Naive thymus-derived CD4-positive, alpha-beta T cell (primary cell): ENCODE measurements around the gene GAD1. TPM values are rescaled to one million over a fixed set of nuclear protein-coding genes. Genes with fewer than 3 reads are reported as not detected.

ENCODE experiments used
- ATAC-seq: fragments of 150-1000 bp; cut with Tn5 transposase; 2 replicates; pipeline ENCODE4 v1.10.0; 2021; ENCODE audit warnings: mild to moderate bottlenecking, moderate library complexity
- CTCF ChIA-PET: fragments of 350-600 bp; sonication (Branson Sonifier 250); formaldehyde crosslinking; loops from one replicate; lab custom pipeline; 2021; ENCODE audit warnings: antibody characterized with exemption; lab: Charles Lee
- POLR2A ChIA-PET: fragments of 350-600 bp; sonication (Branson Sonifier 250); formaldehyde crosslinking; loops from one replicate; lab custom pipeline; 2021; ENCODE audit warnings: antibody characterized with exemption, inconsistent platforms; lab: Charles Lee
- DNase-seq, 9 donors: peaks; one replicate each; pipeline versions ENCODE4 v3.0.0 to v3.0.0-alpha.2; 2020 to 2022; ENCODE audit warnings: mixed read lengths in 1 of 9
- H3K27ac ChIP-seq: one replicate; pipeline ENCODE4 v1.7.0; 2013; ENCODE audit warnings: mild to moderate bottlenecking, low read depth, low read length, moderate library complexity
- H3K27me3 ChIP-seq, 2 donors: one replicate each; pipeline ENCODE4 v1.7.0; 2013; ENCODE audit warnings: low read length in 2 of 2, mild to moderate bottlenecking in 2 of 2, moderate library complexity in 2 of 2; ENCODE audit not compliant: control insufficient read depth in 2 of 2, insufficient read depth in 2 of 2
- H3K36me3 ChIP-seq, 3 experiments: 1 replicate in 2 of 3; 2 replicates in 1 of 3; pipeline ENCODE4 v1.7.0; 2013; ENCODE audit warnings: low read length in 3 of 3, mild to moderate bottlenecking in 3 of 3, moderate library complexity in 1 of 3; ENCODE audit not compliant: insufficient read depth in 3 of 3, control insufficient read depth in 2 of 3
- H3K4me1 ChIP-seq, 2 donors: one replicate each; pipeline ENCODE4 v1.7.0; 2013; ENCODE audit warnings: low read length in 2 of 2, mild to moderate bottlenecking in 2 of 2, moderate library complexity in 1 of 2; ENCODE audit not compliant: control insufficient read depth in 2 of 2, insufficient read depth in 2 of 2
- H3K4me3 ChIP-seq: 2 replicates; pipeline ENCODE4 v1.7.0; 2013; ENCODE audit warnings: mild to moderate bottlenecking, low read length
- H3K9me3 ChIP-seq, 3 experiments: 1 replicate in 2 of 3; 2 replicates in 1 of 3; pipeline ENCODE4 v1.7.0; 2013; ENCODE audit warnings: low read length in 3 of 3; ENCODE audit not compliant: control insufficient read depth in 2 of 3
- H3K27ac Mint-ChIP-seq, 9 donors: one replicate each; pipeline ENCODE4 v1.8.0; 2020 to 2022; ENCODE audit warnings: mixed read lengths in 9 of 9, mild to moderate bottlenecking in 8 of 9, moderate library complexity in 5 of 9, inconsistent platforms in 2 of 9
- H3K27me3 Mint-ChIP-seq, 5 donors: one replicate each; pipeline ENCODE4 v1.8.0; 2021 to 2022; ENCODE audit warnings: mixed read lengths in 5 of 5, mild to moderate bottlenecking in 1 of 5
- H3K36me3 Mint-ChIP-seq, 5 donors: one replicate each; pipeline ENCODE4 v1.8.0; 2020 to 2022; ENCODE audit warnings: mixed read lengths in 5 of 5, mild to moderate bottlenecking in 3 of 5, inconsistent platforms in 1 of 5
- H3K4me1 Mint-ChIP-seq, 7 donors: one replicate each; pipeline ENCODE4 v1.8.0; 2020 to 2022; ENCODE audit warnings: mixed read lengths in 7 of 7, mild to moderate bottlenecking in 3 of 7, inconsistent platforms in 1 of 7
- H3K4me3 Mint-ChIP-seq, 10 donors: one replicate each; pipeline ENCODE4 v1.8.0; 2020 to 2022; ENCODE audit warnings: mild to moderate bottlenecking in 10 of 10, mixed read lengths in 10 of 10, moderate library complexity in 6 of 10, inconsistent platforms in 2 of 10
- H3K9me3 Mint-ChIP-seq, 11 donors: one replicate each; pipeline ENCODE4 v1.8.0; 2020 to 2022; ENCODE audit warnings: mixed read lengths in 11 of 11, mild to moderate bottlenecking in 4 of 11, inconsistent platforms in 1 of 11, moderate library complexity in 1 of 11
- intact Hi-C, 2 donors: fragments of 100-400 bp; cut with micrococcal nuclease; formaldehyde crosslinking; loops; one replicate each; pipeline ENCODE4 v1.15.1; 2023
- polyA plus RNA-seq, 2 donors: library from polyadenylated mRNA; unstranded; fragments of 300-500 nt; fragmentation: Illumina TruSeq; gene quantifications; one replicate each; pipeline ENCODE4 v1.2.3, GENCODE V29; 2021
- total RNA-seq, 6 experiments: library from RNA in 5 of 6; stranded (reverse) in 5 of 6; gene quantifications; 1 replicate in 5 of 6; 2 replicates in 1 of 6; pipeline ENCODE4 v1.2.3 and lab custom pipeline; 2021 to 2026

Gene GAD1
- total and polyA plus RNA-seq, 7 experiments from 2014 or later: 3.6 TPM; not detected in 6

- no peaks in the 10 kb centered on the region for H3K36me3 ChIP-seq
- DNase-seq (no peak), ATAC-seq (no peak)
- CTCF ChIA-PET: interaction anchor here (1.7 kb wide), 1 partner anchor 10 kb away, joined by 8 read pairs; no protein-coding TSS in a partner anchor
- H3K27ac ChIP-seq: no peak overlapping the region
- Mint-ChIP-seq H3K9me3 (peaks cover 0 to 3% (median 0%) of the 10 kb centered on the region in 11 donors), H3K4me3 (no peak overlapping the region), H3K27ac (no peak overlapping the region), H3K36me3 (no peaks in the 10 kb centered on the region), H3K27me3 (peaks cover 0 to 36% (median 11%) of the 10 kb centered on the region in 5 donors), H3K4me1 (peaks cover 0 to 12% (median 9%) of the 10 kb centered on the region in 7 donors)
- H3K27me3 ChIP-seq: no peaks in the 10 kb centered on the region
- intact Hi-C loops: no loop called here
- H3K4me1 ChIP-seq: peaks cover 0 to 3% of the 10 kb centered on the region in 2 donors
- POLR2A ChIA-PET: interaction anchor here (0.8 kb wide), 1 partner anchor 10 kb away, joined by 3 read pairs; no protein-coding TSS in a partner anchor
- H3K9me3 ChIP-seq: no peaks in the 10 kb centered on the region
- H3K4me3 ChIP-seq: no peak overlapping the region
Measured at GRCh38 chr2:170882758-170883157, 66.1 kb downstream of the GAD1 start.

DNA sequence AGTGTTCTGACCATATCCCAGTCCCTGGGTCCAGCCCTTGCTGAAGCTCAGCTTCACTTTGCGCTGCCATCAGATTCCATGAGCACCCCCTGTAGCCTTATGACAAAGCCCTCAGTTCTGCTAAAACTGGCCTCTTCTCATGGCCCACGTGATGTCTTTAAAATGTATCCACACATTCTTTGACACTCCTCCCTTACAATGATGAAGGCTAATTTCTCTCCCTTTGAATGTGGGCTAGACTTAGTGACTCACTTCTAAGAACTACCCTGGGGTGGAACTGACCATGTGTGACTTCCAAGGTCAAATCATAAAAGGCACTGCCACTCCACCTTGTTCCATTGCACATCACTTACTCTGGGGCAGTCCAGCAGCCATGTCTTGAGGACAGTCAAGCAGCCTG lies 67.0 kb downstream of the GAD1 start:
- Mint-ChIP-seq H3K27ac (no peak overlapping the region), H3K27me3 (peaks cover 0 to 44% (median 11%) of the 10 kb centered on the region in 5 donors), H3K4me3 (no peak overlapping the region), H3K4me1 (peaks cover 0 to 3% (median under 1%) of the 10 kb centered on the region in 7 donors), H3K36me3 (no peaks in the 10 kb centered on the region), H3K9me3 (peaks cover 0 to 3% (median 0%) of the 10 kb centered on the region in 11 donors)
- Histone ChIP-seq H3K36me3 (no peaks in the 10 kb centered on the region), H3K27me3 (no peaks in the 10 kb centered on the region), H3K9me3 (no peaks in the 10 kb centered on the region), H3K4me3 (no peak overlapping the region), H3K4me1 (no peaks in the 10 kb centered on the region), H3K27ac (no peak overlapping the region)
- ATAC-seq (no peak), DNase-seq (no peak)
- intact Hi-C loops: no loop called here
- ChIA-PET POLR2A (no interaction called here), CTCF (no interaction called here)

- no peaks in the 10 kb centered on the region for H3K27me3 ChIP-seq
- Mint-ChIP-seq H3K4me1 (peaks cover 0 to 1% (median 0%) of the 10 kb centered on the region in 7 donors), H3K27ac (no peak overlapping the region), H3K36me3 (no peaks in the 10 kb centered on the region), H3K9me3 (peaks cover 0 to 3% (median 0%) of the 10 kb centered on the region in 11 donors), H3K27me3 (peaks cover 0 to 44% (median 11%) of the 10 kb centered on the region in 5 donors), H3K4me3 (no peak overlapping the region)
- no peaks in the 10 kb centered on the region for H3K9me3 ChIP-seq
- no peaks in the 10 kb centered on the region for H3K36me3 ChIP-seq
- H3K4me3 ChIP-seq: no peak overlapping the region
- H3K4me1 ChIP-seq: no peaks in the 10 kb centered on the region
- intact Hi-C loops: no loop called here
- ATAC-seq (no peak), DNase-seq (no peak)
- ChIA-PET POLR2A (no interaction called here), CTCF (interaction anchor here (0.6 to 1.1 kb wide), 3 partner anchors 9 to 14 kb away, joined by 3 to 4 read pairs (median 3); no protein-coding TSS in a partner anchor)
- H3K27ac ChIP-seq: no peak overlapping the region
Measured at GRCh38 chr2:170885130-170885791, 68.6 kb downstream of the GAD1 start.

DNA sequence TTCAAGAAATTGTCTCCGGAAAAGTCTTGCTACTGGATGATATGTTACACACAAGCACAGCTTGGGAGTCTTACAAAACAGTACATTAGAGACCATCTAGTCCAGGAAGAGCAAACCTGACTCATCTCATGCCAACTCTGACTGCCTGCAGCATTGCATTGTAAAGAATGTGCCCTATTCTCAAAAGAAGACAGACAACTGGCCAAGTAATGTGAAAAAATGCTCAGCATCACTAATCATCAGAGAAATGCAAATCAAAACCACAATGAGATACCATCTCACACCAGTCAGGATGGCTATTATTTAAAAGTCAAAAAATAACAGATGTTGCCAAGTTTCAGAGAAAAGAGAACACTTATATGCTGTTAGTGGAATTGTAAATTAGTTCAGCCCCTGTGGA lies 69.7 kb downstream of the GAD1 start:
- Histone ChIP-seq H3K4me3 (no peak overlapping the region), H3K4me1 (no peaks in the 10 kb centered on the region), H3K36me3 (no peaks in the 10 kb centered on the region), H3K27me3 (no peaks in the 10 kb centered on the region), H3K9me3 (no peaks in the 10 kb centered on the region), H3K27ac (no peak overlapping the region)
- peaks cover 0 to 45% (median 11%) of the 10 kb centered on the region in 5 donors for H3K27me3 Mint-ChIP-seq
- no peaks in the 10 kb centered on the region for H3K36me3 Mint-ChIP-seq
- H3K27ac Mint-ChIP-seq: no peak overlapping the region
- H3K9me3 Mint-ChIP-seq: peaks cover 0 to 3% (median 0%) of the 10 kb centered on the region in 11 donors
- ChIA-PET CTCF (no interaction called here), POLR2A (no interaction called here)
- peaks cover 0 to 1% (median 0%) of the 10 kb centered on the region in 7 donors for H3K4me1 Mint-ChIP-seq
- DNase-seq (no peak), ATAC-seq (no peak)
- intact Hi-C loops: no loop called here
- no peak overlapping the region for H3K4me3 Mint-ChIP-seq

- CTCF ChIA-PET: no interaction called here
- no peak overlapping the region for H3K4me3 ChIP-seq
- H3K27ac ChIP-seq: no peak overlapping the region
- no peaks in the 10 kb centered on the region for H3K36me3 ChIP-seq
- Mint-ChIP-seq H3K9me3 (peaks cover 0 to 3% (median 0%) of the 10 kb centered on the region in 11 donors), H3K27me3 (peaks cover 0 to 35% (median 11%) of the 10 kb centered on the region in 5 donors), H3K4me3 (no peak overlapping the region), H3K36me3 (no peaks in the 10 kb centered on the region), H3K4me1 (peaks cover 0 to 1% (median 0%) of the 10 kb centered on the region in 7 donors), H3K27ac (no peak overlapping the region)
- intact Hi-C loops: no loop called here
- ATAC-seq (no peak), DNase-seq (no peak)
- H3K4me1 ChIP-seq: no peaks in the 10 kb centered on the region
- no peaks in the 10 kb centered on the region for H3K9me3 ChIP-seq
- H3K27me3 ChIP-seq: no peaks in the 10 kb centered on the region
- POLR2A ChIA-PET: no interaction called here
Measured at GRCh38 chr2:170887496-170887895, 70.8 kb downstream of the GAD1 start.

DNA sequence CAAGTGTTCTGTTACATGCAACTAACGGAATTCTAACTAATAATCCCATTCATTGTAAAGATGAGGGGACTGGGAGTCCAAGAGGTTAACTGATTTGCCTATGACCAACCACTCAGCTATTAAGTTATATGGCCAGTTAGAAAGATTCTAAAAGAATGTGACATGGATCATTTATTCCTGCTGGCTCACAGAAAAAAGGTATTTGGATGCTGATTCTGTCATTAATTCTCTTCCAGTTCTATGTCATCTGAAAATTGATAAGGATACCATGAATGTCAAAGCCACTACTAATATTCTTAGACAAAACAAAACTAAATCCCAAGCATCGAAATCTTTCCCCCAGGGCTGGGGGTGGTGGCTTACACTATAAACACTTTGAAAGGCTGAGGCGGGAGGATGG lies 71.2 kb downstream of the GAD1 start:
- Histone ChIP-seq H3K27me3 (no peaks in the 10 kb centered on the region), H3K4me1 (no peaks in the 10 kb centered on the region), H3K27ac (no peak overlapping the region), H3K9me3 (no peaks in the 10 kb centered on the region), H3K4me3 (no peak overlapping the region), H3K36me3 (no peaks in the 10 kb centered on the region)
- H3K4me1 Mint-ChIP-seq: peaks cover 0 to 1% (median 0%) of the 10 kb centered on the region in 7 donors
- H3K27ac Mint-ChIP-seq: no peak overlapping the region
- ATAC-seq (no peak), DNase-seq (no peak)
- intact Hi-C loops: no loop called here
- H3K9me3 Mint-ChIP-seq: peaks cover 0 to 3% (median 0%) of the 10 kb centered on the region in 11 donors
- ChIA-PET CTCF (no interaction called here), POLR2A (no interaction called here)
- peaks cover 0 to 32% (median 11%) of the 10 kb centered on the region in 5 donors for H3K27me3 Mint-ChIP-seq
- H3K36me3 Mint-ChIP-seq: no peaks in the 10 kb centered on the region
- no peak overlapping the region for H3K4me3 Mint-ChIP-seq

DNA sequence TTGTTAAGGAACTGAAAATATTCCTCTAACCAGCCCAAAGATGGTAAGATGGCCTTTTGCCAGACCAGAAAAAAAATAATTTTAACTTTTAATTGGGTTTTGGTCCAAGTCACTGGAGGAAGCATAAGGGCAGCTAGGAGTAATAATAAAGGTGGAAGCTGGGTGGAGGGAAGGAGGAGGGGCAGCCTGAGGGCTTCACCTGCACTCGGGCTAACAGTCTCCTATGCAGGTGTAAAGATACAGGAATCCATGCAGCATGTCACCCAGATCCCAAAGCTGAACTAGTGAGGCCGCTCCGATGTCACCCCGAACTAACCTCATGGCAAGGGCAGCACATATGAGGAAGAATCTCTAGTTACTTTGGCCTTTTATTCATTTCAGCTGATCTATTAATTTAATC lies 75.2 kb downstream of the GAD1 start:
- Histone ChIP-seq H3K4me1 (no peaks in the 10 kb centered on the region), H3K4me3 (no peak overlapping the region), H3K27ac (no peak overlapping the region), H3K9me3 (no peaks in the 10 kb centered on the region), H3K36me3 (no peaks in the 10 kb centered on the region), H3K27me3 (no peaks in the 10 kb centered on the region)
- intact Hi-C loops: no loop called here
- Mint-ChIP-seq H3K9me3 (no peaks in the 10 kb centered on the region), H3K36me3 (no peaks in the 10 kb centered on the region), H3K27ac (no peak overlapping the region), H3K4me1 (no peaks in the 10 kb centered on the region), H3K4me3 (no peak overlapping the region), H3K27me3 (peaks cover 2 to 33% (median 7%) of the 10 kb centered on the region in 5 donors)
- DNase-seq: no peak
- ChIA-PET POLR2A (no interaction called here), CTCF (interaction anchor here (2.3 kb wide), 1 partner anchor 20 kb away, joined by 7 read pairs; no protein-coding TSS in a partner anchor)
- no peak for ATAC-seq
